Stimulated activated CD8-positive, alpha-beta memory T cell treated with anti-CD3 and anti-CD28 coated beads, Interleukin-7, amount 100 ng/mL, for 24 hours (primary cell): ENCODE measurements around the gene OR5AN1.
"Not testable (repeated sequence)": the region's sequence is repeated elsewhere in the genome, so short reads cannot be mapped to it uniquely, and the experiment has no call there.

Experiments used
- DNase-seq: peaks from one replicate; pipeline ENCODE4 v3.0.0-alpha.2; 2020; ENCODE audit warnings: low read depth

OR5AN1 gene

GRCh38 chr11:59358595-59358994 is at the start of gene OR5AN1:
Gene OR5AN1, plus strand, starts transcription at chr11:59358895. Its CDS starts 5,564 bp downstream, at chr11:59364459.
- no peak for DNase-seq

- DNase-seq = no peak
Measured at GRCh38 chr11:59335001-59335400, 23.7 kb upstream of the OR5AN1 start.

GRCh38 chr11:59336176-59336575 is 22.5 kb upstream of the OR5AN1 start:
- DNase-seq = no peak

GRCh38 chr11:59336931-59337330 is 21.8 kb upstream of the OR5AN1 start:
- no peak for DNase-seq

GRCh38 chr11:59349657-59350056 is 9.0 kb upstream of the OR5AN1 start:
- not testable (repeated sequence) for DNase-seq

- DNase-seq = no peak
Measured at GRCh38 chr11:59355226-59355625, 3.5 kb upstream of the OR5AN1 start.

GRCh38 chr11:59356561-59356960 is 2.1 kb upstream of the OR5AN1 start:
- DNase-seq = no peak

- no peak for DNase-seq
Measured at GRCh38 chr11:59358020-59358419, 675 bp upstream of the OR5AN1 start.

GRCh38 chr11:59365232-59366018 is 6.7 kb downstream of the OR5AN1 start:
- DNase-seq = no peak

GRCh38 chr11:59368238-59369022 is 9.7 kb downstream of the OR5AN1 start:
- DNase-seq = no peak

- DNase-seq = not testable (repeated sequence)
Measured at GRCh38 chr11:59372324-59372723, 13.6 kb downstream of the OR5AN1 start.

GRCh38 chr11:59380263-59381059 is 21.8 kb downstream of the OR5AN1 start:
- DNase-seq = no peak

- DNase-seq = no peak
Measured at GRCh38 chr11:59394186-59394585, 35.5 kb downstream of the OR5AN1 start.

- no peak for DNase-seq
Measured at GRCh38 chr11:59400461-59401261, 42.0 kb downstream of the OR5AN1 start.

GRCh38 chr11:59401262-59401552 is 42.5 kb downstream of the OR5AN1 start:
- DNase-seq = no peak

- no peak for DNase-seq
Measured at GRCh38 chr11:59403546-59403945, 44.9 kb downstream of the OR5AN1 start.

- no peak for DNase-seq
Measured at GRCh38 chr11:59413646-59414045, 55.0 kb downstream of the OR5AN1 start.

GRCh38 chr11:59415111-59415510 is 56.4 kb downstream of the OR5AN1 start:
- no peak for DNase-seq

- no peak for DNase-seq
Measured at GRCh38 chr11:59416613-59417012, 57.9 kb downstream of the OR5AN1 start.

GRCh38 chr11:59417023-59417422 is 58.3 kb downstream of the OR5AN1 start:
- no peak for DNase-seq

GRCh38 chr11:59418156-59418555 is 59.5 kb downstream of the OR5AN1 start:
- DNase-seq = no peak
